Pulmonary artery endothelial cell (primary cell): ENCODE data around the gene ACTRT2. TPM values are rescaled to one million over a fixed set of nuclear protein-coding genes. Genes with fewer than 3 reads are reported as not detected.

Experiments used
- DNase-seq: peaks from one replicate; pipeline ENCODE4 v3.0.0-alpha.2; 2011; ENCODE audit warnings: low read depth, low spot score
- total RNA-seq: library from RNA; depleted of rRNA; stranded (reverse); fragments of >200 nt; gene quantifications from 2 replicates; pipeline ENCODE4 v1.2.3, GENCODE V29; 2014

ACTRT2 gene
- total RNA-seq, 1 donor from 2014 or later = not detected

DNA sequence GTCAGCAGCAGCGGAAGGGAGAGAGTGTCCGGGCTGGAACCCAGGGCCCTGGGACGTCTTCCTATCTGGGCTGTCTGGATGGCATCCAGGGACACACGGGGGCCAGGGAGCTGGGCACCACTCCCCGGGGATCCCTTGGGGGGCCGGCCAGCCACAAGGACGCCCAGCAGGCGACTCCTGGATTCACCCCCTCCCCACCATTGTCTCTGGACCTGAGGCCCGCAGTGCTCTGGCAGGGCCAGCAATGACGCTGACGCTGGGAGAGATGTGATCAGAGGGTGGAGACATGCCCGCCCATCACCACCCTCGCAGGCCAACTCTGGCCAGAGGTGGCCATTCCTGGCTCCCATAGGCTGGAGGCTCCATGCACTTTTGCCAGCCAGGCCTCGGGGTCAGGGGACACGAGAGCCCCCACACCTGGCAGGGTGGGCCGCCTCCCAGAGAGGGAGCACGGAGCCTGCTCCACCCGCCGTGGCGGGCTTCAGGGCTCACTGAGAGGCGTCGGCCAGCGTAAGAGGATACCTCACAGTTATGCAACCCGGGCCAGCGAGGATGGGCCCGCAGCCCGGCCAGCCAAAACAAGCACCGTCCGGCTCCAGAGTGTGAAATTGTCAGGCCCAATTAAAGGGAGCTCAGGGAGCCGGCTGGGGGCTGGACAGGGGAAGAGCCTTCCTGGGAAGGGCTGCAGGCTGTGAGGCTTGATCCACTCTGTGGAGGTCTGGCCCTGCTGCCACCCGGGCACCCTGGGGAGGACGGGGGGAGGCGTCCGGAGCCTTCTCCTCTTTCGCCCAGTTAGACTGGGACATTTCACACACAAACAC is 10.3 kb downstream of the ACTRT2 start:
- DNase-seq = no peak

DNA sequence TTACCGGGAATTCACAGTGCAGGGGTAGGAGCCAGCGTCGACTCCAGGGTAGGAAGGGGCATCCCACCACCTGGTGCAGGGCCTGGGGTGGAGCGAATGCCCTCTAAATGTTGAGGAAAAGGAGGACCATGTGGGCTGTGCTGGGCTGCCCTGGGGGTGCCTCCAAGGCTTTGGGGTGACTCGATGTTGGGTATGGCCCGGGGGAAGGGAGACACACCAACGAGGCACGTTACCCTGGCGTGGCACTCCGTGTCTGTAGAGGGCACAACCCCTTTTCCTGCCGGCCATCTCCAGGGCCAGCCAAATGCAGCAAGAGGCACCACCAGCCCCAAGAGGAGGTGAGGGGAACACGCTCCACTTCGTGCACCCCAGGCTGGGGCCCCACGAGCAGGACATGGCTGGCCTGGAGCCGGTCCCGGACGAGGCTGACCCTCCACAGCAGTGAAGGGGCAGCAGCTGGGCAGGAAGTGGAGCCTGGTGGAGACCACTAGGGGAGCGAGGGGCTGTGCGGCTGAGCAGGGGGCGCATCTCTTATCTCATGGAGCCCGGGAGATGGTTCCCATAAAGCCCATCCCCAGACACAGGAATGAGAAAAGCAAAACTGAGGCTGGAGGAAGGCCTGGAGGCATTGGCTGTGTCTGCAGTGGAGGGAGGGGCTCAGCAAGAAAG is 11.2 kb downstream of the ACTRT2 start:
- no peak for DNase-seq

DNA sequence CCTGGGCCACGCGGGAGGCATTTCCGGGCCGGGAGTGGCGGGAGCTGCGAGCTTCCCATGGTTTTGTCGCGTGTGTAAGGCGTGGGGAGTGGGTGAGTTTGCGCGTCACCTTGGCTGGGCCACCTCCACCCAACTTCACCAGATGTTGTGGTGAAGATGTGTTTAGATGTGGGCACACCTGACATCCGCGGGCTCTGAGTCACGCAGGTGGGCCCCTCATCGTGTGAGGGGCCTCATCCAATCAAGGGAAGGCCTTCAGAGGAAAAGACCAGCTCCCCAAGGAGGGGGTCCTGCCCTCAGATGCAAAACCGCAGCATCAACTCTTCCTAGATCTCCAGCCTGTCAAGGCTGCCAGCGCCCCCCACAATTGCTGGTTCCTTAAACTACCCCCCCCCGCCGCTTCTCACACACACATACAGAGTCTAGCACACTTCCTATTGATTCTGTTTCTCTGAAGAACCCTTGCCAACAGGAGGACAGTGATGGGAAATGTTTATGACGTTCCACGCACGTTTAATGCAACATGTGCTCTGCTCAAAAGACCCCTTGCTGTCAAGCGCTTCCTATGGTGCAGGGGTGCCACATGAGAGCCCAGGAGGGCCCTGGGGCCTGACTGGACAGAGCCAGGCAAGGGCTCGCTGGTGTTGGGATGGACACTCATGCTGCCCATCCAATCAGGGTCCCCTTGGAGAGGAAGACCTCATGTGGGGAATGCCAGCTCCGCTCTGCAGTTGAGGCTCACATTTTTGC is 11.9 kb downstream of the ACTRT2 start:
- DNase-seq = no peak

DNA sequence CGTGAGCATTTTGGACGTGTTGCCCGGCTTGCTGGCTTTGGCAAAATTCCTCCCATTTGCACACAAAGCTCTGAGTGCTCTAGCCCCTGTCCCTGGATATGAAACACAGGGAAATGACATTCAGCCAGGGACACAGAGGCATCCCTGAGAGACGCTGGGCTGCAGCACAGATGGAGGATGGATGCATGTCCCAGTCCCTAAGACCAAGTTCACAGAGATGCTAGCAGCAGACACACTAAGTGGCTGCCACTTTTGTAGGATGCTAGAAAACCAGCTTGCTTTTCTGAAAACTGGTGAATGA is 12.5 kb downstream of the ACTRT2 start:
- DNase-seq = no peak

DNA sequence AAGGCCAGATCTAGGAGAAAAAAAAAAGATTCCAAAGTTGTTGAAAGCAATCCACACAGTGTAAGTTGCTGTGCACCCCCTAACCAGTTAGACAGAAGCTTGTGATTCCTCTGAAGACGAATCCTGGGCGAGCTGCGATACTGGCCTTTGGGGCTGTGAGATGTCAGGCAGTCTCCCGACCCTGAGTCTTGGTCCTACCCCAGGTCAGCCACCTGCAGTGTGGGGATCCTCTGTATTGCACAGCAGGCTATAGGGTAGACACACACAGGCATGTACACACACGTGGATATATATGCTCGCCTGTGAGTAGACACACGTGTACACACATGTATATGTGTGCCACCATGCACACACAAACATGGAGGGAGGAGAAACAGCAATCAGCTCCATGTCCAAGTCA is 12.9 kb downstream of the ACTRT2 start:
- DNase-seq = no peak

DNA sequence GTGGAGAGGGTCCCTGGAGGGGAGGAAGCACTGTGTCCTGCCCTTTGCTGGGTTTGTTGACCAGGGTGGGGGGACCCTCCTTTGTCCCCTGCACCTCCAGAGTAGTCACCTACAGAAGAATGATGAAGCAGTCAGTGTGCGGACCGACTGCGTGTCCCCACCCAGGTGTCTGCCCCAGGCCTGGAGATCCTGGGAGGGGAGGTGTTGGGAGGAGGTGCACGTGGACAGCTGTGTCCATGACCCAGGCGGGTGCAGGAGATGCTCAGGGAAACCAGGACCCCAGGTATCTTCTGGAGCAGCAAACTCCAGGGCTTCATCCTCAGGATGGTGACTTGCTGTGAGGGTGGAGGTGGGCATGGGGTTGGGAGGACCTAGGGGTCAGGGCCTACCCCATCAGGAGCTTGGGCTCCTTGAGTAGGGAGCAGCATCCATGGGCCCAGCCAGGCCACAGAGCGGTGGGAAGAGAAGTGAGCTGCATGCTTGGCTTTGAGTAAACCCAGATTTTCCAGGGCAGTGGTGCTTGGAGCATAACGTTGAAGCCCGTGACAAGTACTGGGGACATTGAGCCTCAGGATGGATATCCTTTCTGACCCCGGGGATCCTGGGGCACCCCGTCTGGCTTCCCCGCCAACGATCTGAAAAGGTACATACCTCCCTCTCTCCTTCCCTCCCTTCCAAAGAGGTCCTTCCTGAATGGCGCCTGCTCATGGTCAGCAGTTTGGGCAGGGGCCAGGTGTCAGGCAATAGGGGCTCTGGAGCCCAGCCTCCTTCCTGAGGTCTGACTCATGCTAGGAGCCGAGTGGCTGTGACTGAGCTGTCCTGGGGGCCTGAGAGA is 13.7 kb downstream of the ACTRT2 start:
- no peak for DNase-seq

DNA sequence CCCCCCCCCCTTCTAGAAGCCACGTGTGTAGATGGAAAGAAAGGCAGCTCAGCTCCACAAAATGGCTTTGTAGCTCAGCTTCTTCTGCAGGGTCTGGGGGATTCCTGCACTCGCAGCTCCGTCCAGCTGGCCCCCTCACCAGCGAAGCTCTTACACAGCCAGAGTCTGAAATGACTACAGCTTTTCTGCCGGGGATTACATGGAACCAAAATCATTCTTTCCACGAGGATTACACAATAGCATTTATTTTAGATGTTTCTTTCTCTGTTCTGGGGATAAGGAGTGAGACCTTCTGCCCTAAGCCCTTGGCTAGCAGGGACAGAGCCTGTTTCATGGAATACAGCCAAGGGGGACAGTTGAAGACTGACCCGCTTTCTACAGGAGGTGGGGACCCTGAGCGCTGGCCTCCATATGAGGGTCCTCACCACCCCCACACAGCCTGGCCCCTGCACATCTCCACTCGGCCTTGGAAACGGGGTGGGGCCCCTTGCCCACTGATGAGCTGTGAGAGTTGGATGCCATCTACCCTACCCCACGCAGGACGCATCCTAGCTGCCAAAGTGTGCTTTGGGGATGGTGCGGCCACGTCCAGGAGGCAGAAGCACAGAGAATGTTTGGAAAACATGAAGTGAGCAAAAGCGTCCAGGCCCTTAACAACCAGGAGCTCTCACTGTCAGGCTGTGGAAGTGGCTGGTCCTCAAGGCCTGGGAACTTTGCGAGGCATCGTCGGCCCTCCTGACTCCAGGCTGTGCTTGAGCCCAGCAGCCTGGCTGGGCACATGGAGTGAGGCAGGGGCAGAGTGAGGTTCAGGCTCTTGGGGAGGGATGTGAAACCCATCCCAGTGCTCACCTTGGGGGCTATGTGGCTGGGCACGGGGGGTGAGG is 14.5 kb downstream of the ACTRT2 start:
- no peak for DNase-seq

DNA sequence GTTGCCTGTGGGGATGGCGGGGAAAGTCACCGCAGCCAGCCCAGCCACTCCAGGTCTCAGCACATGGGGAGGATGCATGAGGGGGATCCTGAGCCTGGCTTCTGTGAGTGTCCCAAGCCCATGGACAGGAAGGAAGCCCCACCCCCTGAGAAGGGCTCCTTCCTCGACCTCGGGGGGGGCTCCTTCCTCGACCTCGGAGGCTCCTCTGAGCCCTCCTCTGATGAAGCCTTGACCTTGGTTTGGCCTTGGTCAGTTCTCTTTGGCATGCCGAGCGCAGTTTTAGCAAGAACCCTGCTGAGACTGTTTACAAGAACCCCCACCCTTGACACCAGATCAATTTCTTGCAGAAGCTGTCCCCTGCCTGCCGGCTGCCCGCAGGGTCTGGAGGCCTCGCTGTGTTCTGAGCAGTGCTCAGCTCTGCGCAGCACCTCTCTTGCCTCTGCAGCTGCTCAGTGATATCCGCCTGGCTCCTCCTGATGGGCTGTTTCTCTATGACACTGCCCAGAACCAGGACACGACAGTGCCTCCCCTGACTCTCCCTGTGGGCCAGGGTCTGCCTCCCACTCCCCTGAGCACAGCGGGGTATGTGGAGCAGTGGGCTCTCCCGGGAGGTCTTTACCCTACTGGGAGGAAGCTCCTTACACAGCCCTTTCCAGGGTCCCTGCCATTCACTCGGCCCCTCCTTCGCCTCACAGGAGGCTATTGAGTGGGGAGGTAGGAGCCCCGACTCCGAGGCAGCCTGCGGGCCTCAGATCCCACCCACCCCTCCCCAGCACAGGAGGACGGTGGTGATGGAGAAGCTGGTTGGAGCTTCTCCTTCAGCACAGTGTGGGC is 15.4 kb downstream of the ACTRT2 start:
- DNase-seq = no peak

DNA sequence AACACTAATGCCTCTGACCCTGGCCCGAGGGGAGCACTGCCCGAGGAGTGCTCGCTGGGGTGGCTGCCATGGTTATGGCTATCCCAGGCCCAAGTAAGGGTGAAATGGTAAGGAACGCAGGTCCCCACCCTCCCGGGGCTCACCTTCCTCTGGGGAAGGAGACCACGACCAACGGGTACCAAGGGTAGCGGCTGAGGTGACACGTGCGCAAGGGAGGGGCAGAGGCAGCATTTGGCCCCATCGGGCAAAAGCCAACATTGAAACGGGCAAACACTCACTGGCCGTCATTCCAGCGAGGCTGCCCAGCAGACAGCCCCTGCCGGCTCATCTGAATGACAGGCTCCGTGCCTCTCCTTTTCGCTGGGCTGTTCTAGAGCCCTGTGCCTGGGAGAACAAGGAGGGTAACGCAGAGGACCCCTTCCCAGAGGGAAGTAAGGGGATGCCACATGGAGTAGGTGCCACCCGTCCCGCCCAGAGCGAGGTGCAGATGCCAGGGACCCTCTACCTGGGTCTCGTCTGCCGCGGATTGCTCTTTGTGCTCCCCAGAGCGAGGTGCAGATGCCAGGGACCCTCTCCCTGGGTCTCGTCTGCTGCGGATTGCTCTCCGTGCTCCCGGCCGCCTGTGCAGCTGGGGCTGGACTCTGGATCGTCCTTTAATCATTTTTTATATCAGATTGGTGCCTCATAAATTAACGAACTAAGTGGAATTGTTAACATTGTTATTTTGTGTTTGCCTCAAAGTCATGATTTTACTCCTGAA is 16.2 kb downstream of the ACTRT2 start:
- DNase-seq = no peak

DNA sequence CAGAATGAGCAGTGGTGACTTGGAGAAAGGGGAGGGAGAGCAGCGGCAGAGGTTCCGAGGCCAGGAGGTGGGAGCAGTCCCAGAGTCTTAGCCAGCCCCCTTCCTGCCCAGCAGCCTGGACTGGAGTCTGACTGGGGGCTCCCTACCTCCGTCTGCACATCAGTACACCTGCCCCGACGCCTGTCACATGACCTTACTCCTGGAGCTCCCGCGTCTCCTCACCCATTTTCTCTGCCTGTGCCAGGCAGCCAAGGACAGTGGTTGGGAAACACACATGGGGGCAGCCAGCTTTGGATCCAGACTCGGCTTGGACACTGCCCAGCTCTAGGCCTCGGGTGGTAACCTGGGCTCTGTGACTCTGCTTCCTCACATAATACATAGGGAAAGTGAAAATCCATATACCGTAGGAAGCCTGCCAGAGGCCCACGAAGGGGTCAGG is 16.9 kb downstream of the ACTRT2 start:
- DNase-seq = no peak

DNA sequence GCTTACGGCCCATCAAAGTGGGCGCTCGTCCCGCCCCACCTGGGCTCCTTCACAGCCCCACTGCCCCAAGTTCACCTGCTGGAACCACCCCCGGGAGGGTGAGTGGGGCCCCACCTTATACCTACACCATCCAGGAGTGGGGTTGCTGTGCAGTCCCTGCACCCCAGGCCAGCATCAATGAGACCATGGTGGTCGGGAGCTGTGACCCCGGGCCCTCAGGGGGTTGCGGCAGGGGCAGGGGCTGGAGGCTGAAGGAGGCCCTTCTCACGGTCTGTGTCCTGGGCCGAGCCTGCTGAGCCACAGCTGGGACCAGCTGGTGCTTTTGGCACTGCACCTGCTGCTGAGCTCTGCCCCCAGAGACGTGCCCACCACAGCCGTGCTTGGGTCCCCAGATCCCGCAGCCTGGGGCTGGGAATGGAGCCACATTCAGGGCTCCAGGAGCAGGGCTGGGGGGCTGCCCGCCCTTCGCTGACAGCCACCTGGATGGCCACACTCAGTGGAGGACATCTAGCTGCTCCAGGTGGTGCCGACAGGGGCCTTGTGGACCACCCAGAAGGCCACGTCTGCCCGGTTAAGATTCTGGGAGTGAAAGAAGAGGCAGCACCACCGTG is 17.4 kb downstream of the ACTRT2 start:
- no peak for DNase-seq

DNA sequence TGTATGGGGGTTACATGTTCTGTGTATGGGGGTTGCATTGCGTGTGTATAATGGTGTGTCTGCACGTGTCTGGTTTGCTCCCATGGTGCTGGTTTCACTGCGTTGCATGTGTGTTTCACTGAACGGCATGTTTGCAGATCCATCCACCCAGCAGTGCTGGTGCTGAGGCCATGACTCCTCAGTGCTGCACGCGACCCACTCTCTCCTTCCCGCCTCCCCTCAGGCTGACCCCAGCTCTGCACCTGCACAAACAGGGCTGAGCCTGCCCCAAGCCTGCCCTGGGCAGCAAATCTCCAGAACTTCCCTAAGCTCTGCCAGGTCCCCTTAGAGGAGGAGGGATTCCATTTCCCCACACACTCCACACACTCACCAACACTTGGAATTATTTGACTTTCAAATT is 18.7 kb downstream of the ACTRT2 start:
- no peak for DNase-seq

DNA sequence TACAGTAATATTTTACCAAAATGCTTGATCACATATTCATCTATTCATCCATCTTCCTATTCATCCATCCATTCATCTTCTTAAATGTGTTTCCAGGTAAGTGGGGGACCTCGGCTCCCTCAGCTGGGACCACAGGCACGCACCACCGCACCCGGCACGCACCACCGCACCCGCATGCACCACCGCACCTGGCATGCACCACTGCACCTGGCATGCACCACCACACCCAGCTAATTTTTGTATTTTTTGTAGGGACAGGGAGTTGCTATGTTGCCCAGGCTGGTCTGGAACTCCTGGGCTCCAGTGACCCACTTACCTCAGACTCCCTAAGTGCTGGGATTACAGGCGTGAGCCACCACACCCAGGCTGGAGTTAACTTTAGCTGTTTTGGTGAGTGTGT is 21.2 kb downstream of the ACTRT2 start:
- DNase-seq = no peak

DNA sequence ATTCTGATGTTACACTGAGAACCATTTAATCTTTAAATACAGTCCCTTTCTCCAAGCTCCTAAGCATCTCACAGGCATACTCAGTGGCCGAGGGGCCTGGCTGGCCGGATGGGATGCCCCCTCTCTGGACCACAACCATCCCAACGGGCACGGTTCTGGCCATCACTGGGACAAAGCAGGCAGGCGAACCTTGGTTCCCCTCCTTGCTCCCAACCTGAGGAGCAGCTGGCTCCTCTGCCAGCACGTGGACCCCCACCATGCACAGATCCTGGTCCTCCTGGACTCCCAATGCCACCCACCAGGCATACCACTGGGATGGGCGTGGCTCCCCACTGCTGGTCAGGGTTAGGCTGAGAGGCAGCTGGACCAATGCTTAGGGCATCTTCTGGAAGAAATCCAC is 27.9 kb downstream of the ACTRT2 start:
- DNase-seq = no peak

DNA sequence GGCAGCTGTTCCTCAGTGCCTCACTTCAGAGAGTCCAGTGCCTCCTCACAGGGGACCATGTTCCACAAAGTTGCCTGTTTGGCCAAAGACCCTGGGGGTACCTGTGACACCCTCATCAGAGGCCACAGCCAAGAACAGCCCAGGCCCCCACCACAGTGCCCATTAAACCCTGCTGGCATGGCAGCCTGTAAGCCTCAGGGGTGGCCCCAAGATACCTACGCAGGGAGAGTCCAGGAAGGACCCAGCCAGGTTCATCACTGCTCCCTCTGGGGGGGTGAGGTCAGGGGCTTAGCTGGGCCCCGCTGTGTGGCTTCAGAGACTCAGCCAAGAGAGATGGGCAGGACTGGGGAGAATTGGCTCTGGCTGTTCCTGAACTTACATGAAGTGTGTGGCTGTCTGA is 28.6 kb downstream of the ACTRT2 start:
- DNase-seq = no peak

DNA sequence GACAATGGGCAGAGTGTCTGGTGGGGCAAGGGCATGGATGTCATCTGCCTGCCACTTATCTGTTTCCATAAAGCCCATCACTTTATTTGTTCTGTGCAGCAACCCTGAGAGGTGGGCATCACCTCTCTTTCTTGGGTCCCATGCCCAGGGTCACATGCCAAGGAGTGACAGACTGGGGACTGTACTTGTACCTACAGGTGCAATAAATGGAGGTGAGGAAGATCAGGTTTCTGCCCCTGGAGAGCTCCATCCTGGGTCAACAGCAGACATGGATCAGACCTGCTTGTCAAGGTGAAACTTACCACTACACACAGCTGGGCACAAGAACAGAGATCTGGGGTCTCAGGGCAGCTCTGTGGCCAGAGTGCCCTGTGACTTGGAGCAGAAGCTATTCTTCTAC is 29.3 kb downstream of the ACTRT2 start:
- no peak for DNase-seq

DNA sequence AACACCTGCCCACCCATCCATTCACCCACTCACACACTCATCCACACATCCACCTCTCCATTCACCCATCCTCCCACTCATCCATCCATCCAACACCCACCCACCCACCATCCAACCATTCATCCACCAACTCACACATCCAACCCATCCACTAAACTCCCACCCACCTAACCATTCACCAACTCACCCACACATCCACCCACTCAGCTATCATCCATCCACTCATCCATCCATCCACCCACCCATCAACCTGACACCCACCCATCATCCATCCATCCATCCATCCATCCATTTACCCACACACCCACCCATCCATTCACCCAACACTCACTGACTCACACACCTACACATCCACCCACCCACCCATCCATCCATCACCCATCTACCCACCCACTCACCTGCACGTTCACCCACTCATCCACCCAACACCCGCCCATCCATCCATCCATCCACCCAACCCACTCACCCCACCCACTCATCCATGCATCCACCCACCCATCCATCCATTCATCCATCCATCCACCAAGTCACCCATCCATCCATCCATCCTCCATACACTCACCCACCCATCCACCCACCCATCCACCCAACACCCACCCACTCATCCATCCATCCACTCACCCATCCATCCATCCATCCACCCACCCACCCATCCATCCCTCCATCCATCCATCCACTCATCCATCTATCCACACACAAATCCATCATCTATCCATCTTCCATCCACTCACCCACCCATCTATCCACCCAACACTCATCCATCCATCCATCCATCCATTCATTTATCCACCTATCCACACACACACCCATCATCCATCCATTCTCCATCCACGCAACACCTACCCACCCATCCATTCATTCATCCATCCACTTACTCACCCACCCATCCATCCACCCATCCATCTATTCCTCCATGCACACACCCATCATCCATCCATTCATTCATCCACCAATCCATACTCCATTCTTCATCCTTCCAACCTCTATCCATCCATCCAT is 30.3 kb downstream of the ACTRT2 start:
- DNase-seq = no peak
